ENCODE measurements around the gene MATCAP1.

MATCAP1 gene

GRCh38 chr16:67190448-67191399, 7.0 kb upstream of the MATCAP1 start:
- DNase-seq: no peak

- no peak for DNase-seq
Measured at GRCh38 chr16:67190041-67190440, 6.3 kb upstream of the MATCAP1 start, which contains the start of gene EXOC3L1. EXOC3L1 (minus strand) TSS chr16:67190136; CDS start chr16:67189676, 460 bp downstream.

GRCh38 chr16:67188798-67189197, 5.0 kb upstream of the MATCAP1 start:
- DNase-seq: no peak

- no peak for DNase-seq
Measured at GRCh38 chr16:67188323-67188722, 4.6 kb upstream of the MATCAP1 start.

GRCh38 chr16:67187175-67187890, 3.6 kb upstream of the MATCAP1 start:
- DNase-seq: no peak

DNA sequence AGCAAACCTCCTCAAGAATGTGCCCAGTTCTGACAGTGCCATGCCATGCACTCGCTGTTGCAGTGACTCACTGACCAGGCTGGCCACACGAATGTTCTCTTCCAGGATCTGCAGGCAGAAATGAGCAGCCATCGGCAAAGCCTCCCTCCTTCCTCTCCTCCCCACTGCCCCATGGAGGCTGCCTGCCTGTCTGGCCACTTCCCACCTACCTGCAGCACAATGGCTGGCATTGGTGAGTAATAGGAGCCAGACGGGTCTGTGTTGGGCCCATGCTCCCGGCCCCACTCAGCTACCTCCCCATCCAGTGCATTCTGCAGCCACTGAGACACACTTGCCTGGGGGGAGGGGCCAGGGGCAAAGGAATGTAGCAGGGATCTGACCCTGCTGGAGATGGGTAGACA, 2.8 kb upstream of the MATCAP1 start:
- DNase-seq: no peak

DNA sequence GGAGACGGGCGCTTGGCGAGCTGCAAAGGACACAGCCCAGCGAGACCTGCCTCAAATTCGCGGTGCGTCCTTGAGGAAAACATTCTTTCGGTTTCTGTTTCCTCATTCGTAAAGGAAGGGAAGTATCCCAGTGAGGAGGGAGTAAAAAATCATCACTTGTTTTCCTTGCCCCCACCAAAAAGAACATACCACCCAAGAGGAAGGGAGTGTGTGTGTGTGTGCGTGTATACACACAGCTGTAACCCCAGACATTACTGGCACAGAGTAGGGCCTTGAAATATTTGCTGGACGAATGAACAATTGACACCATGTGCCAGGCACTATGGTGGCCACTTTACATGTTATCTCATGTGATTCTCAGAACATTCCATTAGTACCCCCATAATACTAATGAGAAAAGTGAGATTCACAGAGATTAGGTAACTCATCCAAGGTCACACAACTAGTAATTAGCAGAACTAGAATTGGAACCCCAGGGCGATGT, 1.9 kb upstream of the MATCAP1 start:
- DNase-seq: no peak

- DNase-seq: no peak
Measured at GRCh38 chr16:67184995-67185650, 1.4 kb upstream of the MATCAP1 start.

GRCh38 chr16:67184453-67184994, 761 bp upstream of the MATCAP1 start:
- DNase-seq: no peak

- DNase-seq: no peak
Measured at GRCh38 chr16:67183284-67183626, 508 bp downstream of the MATCAP1 start.

DNA sequence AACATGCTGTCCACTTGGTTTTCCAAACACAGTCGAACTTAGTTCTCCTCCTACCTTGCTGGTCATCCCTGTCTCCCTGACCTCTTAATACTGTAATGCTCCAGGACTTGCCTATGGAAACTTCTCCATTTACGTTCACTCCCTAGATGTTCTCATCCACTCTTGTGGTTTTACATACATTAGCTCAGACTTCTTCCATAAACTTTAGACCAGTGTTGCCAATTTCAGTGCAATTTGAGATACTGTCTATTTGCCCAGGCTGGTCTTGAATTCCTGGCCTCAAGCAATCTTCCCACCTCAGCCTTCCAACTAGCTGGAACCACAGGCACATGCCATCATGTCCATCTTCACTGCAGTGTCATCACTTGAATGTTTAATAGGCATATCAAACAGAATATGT, 1.5 kb downstream of the MATCAP1 start:
- no peak for DNase-seq

DNA sequence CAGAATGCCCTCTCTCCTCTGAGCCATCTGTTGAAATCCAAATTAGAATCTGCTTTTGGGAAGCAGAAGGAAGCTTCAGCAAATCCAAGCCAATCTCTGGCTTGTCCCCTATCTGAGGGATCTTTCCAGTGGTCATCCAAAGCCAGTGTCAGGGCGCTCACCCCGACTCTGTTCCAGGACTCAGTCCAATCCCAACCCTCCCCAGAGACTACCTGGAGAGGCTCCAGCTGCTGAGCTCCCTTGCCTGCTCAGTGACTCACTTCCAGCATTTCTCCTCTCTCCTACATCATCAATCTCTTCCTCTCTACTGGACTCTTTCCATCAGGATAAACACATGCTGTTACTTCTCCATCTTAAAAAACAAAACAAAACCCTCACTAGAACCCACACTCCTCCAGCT, 2.4 kb downstream of the MATCAP1 start:
- no peak for DNase-seq

- DNase-seq: no peak
Measured at GRCh38 chr16:67180166-67180565, 3.6 kb downstream of the MATCAP1 start.

GRCh38 chr16:67179421-67180080, 4.2 kb downstream of the MATCAP1 start:
- no peak for DNase-seq

DNA sequence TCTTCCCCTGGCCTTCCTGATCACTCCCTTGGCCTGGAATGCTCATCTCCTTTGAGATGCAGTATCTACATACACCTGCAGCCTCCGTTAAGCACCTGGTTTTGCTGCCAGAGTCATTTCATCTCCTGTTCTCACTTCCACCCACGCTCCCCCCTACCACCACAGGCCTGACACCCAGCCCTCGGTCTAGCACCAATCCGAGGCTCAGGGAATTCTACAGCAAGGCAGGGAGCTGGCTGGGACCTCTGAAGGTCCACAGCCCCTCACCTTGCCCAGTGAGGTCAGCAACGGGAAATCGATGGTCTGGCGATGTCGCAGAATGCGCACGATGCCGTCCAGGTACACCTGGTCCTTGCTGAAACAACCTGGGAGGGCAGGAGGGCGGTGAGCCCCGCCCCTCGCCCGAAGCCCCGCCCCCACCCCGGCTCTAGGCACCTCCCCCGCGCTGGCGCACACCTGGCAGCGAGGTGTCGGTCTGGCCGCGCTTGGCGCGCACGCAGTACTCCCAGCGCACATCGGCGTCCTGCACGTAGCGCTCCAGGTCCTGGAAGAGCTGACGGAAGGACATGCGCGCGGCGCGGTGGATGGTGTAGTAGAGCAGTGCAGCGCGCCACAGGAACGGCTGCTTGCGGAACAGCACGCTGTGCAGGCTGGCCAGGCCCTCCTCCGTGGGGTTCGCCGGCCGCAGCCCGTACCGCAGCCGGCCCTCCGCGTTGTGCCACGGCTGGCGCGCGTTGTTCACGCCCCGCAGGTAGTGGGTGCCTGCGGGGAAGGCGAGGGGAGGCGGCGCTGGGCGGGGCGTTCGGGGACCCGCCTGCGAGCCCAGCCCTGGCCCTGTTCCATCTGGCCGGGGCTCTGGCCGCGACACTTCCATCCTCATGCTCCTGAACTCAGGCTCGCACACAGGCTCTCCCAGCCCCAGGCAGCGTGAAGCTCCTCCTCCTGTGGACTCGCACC, 5.7 kb downstream of the MATCAP1 start:
- DNase-seq: peak; percentile 64

DNA sequence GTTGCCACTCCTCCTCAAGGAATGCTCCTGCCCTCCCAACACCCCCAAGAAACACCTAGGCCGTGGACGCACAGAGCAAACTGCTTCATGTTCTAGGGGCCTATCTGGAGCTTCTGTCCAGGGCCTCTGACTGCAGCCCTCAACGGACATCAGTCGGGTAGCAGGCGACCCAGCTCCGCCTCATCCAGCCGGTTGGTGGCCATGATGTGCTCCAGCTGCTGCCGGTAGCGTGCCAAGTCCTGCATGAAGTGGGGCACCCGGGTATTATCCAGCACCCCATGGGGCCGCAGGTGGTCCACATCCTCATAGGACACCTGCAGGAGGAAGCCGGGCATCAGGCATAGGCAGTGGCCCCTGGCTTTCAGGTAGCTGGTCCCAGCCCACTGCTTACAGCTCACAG, 7.1 kb downstream of the MATCAP1 start:
- DNase-seq: no peak

- DNase-seq: no peak
Measured at GRCh38 chr16:67174706-67175231, 9.0 kb downstream of the MATCAP1 start.

DNA sequence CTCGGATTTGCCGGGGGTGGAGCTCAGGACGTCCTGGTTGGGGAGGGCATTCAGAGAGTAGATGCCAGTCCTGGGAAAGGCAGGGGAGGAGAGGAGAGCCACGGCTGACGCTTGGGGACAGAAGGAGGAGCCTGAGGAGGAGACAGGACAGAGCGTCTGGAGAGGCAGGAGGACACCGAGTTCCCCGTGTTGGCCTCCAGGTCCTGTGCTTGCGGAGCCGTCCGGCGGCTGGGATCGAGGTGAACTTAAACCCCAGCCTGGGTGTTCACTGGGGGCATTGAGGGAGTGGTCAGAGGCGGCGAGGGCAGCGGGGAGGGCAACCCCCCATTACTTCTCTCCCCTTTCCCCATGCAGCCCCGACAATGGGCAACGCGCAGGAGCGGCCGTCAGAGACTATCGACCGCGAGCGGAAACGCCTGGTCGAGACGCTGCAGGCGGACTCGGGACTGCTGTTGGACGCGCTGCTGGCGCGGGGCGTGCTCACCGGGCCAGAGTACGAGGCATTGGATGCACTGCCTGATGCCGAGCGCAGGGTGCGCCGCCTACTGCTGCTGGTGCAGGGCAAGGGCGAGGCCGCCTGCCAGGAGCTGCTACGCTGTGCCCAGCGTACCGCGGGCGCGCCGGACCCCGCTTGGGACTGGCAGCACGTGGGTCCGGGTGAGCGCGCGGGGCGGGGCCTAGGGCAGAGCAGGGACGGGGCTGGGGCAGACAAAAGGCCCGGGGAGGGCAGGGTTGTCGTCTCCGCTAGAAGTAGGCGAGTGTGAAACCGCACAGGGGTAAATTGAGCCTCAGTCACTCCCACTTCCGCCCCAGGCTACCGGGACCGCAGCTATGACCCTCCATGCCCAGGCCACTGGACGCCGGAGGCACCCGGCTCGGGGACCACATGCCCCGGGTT, 9.7 kb downstream of the MATCAP1 start:
- DNase-seq: peak; percentile 11

DNA sequence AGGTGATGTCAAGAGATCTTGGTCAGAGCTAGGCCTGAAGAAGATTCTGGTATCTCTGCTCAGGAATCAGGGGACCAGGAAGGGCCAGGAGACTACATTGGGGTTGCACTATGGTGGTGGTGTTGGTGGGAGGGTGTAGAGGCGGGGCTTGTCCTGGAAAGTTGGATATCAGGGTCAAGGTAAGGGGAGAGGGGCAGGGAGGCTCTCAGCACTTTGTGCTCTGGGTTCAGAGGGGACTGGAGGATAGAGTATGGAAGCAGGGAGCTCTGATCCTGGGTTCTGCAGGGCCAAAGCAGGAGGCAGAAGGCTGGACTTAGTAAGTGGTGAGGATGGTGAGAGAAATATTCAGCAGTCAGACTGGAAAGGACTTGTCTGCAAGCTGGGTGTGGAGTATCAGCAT, 10.4 kb downstream of the MATCAP1 start:
- no peak for DNase-seq

All from NCI-H1048 (cell line).